ENCODE measurements around the gene MMP1.

Gene MMP1

DNA sequence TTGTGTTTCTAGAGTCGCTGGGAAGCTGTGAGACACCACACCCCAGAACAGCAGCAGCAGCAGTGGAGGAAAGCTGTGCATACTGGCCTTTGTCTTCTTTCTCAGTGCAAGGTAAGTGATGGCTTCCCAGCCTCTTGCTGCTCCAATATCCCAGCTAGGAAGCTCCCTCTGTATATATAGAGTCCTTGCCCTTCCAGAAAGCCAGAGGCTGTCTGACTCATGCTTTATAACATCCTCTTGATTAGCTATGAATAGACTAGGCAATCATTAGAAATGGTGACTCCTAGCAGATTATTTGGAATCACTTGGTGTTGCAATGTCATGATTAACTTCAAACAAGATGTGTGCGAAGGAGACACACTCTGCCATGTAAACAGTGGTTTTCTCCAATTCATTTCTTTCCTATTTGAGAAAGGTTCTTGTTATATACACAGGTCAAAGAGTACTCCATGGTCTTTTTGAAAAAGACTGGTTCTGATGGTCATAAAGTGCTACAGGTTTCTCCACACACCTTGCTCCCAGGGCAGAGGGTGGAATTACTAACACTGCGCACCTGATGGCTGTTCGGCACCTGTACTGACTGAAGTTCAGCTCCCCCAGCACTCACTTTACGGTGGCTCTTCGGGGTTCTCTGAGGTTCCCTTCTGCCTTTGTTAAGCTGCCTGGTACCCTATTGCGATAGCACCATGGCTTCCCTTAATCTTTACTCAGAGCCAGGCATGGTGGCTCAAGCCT, at the start of gene MMP1:
MMP1 (minus strand) TSS at position 149 of the 735 bp plus-strand sequence; CDS start at position 81, 68 bp downstream.
- no peak for DNase-seq

DNA sequence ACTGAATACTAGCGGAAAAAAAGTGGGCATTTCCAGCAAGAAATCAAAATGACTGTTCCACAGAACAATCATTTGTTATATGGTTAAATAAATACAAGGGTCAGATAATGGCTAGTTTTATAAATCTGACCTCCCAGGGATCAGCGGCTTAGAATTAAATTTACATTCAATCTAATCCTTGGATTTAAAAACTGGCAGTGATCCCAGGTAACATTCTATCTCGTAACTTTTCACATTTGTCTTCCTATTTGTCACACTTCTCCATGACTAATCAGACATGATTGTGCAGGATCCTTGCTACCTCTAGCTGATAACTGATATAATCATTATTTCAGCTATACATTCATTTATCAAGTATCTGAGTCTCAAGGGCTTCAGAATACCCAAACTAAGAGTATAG, 48.3 kb upstream of the MMP1 start:
- no peak for DNase-seq

DNA sequence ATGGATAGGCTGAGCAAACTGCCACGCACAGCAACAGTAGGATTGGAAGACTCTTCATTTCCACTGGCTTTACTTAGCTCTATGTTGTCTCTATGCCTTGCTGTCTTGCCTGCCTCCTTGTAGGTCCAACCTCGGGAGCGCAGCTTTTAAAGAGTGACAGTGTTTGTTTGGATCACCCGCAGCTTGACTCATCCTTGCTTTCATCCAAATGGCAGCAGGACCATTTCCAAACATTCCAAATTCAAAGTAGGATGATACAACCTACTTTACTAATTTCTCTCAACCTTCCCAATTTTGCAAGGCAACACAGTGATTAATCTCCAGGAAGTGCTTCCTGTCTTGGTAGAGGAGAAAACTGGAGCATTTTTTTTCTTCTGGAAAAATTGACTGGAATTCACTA, 45.5 kb upstream of the MMP1 start, which contains the start of gene MMP3:
MMP3 (minus strand) TSS at position 121 of the 400 bp plus-strand sequence; CDS start at position 58, 63 bp downstream.
- no peak for DNase-seq

DNA sequence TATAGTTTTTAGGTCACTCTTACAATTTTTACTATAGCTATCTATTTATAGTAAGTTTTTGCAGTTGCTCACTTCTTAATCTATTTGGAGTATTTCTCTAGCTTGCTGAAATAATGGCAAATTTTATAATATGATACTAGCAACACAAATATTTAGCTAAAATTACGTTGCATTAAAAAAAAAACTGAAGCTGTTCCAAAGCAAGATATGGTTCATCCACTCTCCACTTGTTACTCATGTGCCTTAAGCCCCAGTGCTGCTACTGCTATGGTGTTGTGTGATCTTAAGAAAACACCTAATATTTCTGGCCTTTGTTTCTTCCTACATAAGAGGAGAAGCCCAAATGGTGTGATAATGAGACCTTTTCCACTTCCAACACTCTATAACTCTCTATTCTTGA, 45.0 kb upstream of the MMP1 start:
- DNase-seq, result no peak

DNA sequence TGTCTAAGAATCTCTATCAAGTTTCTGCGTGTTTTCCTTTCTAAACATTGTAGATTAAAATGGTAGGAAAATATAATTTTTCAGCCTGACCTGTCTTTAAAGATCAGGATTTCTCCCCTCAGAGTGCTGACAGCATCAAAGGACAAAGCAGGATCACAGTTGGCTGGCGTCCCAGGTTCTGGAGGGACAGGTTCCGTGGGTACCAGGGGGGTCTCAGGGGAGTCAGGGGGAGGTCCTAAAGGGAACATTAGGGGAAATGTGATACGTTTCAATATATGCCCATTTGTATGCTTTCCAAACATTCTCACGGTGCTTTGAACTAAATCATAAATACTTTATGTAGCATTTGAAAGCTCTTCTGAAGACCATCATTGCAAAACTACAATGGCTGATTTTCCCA, 42.1 kb upstream of the MMP1 start:
- no peak for DNase-seq

DNA sequence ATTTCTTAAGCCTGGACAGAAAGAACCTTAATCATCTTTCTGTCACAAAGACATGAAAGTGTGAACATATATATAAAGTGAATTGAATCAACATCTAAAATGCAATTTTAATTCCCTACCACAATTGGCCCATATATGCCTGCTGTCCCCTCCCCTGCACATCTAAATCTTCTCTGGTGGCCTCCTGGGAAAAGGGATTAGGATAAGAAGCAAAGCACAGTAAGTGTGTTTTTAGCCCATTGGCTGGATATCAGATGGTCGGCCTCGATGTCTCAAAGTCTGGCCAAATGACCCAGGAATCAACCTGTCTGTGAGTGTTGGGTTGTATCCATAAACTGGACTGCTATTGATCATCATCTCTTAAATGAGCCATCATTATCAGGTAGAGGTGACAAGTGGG, 39.7 kb upstream of the MMP1 start:
- DNase-seq, result no peak

DNA sequence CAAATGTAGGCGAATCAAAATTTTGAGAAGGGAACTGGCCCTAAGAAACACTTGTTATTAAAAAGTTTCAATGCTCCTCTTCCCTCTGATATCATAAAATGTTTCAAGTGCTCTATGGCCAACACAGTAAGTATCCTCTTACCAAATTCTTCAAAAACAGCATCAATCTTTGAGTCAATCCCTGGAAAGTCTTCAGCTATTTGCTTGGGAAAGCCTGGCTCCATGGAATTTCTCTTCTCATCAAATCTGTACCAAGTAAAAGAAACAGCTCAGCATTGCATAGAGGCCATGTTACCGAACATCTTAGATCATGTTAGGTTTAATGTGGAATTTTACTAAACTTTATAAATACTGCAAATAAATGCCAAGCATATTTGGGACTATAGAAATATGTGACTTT, 39.2 kb upstream of the MMP1 start:
- DNase-seq, result no peak

DNA sequence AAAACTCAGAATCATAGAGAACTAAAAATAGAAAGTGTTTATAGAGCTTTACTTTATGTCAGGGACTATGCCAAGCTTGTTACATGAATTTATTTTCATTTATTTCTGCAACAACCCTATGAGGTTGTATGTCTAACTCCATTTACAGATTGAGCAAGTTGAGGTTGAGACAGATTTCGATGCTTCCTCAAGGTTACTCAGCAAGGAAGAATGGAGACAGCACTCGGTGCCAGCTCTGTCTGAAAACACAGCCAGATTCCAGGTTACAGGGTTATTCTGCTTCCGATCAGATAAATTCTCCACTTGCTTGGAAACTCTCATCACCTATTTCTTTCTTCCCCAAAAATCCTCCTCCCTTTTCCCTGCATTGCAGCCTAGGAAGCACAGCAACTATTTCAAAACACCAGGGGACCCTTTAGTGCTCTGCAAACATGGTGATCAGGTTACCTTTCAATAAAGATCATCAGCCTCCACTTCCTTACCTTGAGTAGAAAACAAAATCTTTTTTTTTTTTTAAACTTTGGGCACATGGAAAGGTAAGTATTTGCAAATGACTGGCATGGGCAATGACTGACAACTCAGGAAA, 38.4 kb upstream of the MMP1 start:
- no peak for DNase-seq

DNA sequence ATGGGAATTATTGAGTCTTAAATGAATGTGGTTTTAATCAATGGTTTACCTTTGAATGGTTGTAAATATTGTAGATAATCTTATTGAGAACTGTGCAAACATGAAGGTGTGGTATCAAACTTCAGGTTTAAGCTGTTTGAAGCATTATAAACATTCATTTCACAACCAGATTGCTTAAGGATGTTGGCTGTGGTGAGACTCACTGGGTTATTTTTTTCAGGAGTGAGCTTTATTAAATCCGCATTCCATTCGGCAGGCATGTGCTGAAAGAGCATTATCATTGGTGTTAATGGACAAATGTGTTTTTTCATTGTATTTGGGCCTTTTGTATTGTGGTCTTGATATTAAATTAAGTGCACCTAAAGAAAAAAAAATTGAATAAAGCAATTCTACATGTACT, 35.8 kb upstream of the MMP1 start:
- DNase-seq, result no peak

DNA sequence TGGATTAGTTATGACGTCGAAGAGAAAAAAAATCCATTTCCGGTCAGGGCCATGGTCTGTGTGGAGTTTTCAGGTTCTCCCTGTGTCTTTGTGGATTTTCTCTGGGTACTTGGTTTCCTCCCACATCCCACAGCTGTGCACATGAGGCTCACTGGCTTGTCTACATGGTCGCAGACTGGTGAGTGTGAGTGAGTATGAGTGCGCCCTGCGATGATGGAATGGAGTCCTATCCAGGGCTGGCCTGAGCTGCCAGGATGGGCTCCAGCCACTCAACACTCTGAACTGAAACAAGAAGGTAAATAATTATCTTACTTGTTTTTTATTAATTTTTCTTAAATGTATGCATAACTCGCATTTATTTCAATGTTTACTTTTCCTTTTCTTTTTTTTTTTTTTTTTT, 34.7 kb upstream of the MMP1 start:
- DNase-seq, result no peak

DNA sequence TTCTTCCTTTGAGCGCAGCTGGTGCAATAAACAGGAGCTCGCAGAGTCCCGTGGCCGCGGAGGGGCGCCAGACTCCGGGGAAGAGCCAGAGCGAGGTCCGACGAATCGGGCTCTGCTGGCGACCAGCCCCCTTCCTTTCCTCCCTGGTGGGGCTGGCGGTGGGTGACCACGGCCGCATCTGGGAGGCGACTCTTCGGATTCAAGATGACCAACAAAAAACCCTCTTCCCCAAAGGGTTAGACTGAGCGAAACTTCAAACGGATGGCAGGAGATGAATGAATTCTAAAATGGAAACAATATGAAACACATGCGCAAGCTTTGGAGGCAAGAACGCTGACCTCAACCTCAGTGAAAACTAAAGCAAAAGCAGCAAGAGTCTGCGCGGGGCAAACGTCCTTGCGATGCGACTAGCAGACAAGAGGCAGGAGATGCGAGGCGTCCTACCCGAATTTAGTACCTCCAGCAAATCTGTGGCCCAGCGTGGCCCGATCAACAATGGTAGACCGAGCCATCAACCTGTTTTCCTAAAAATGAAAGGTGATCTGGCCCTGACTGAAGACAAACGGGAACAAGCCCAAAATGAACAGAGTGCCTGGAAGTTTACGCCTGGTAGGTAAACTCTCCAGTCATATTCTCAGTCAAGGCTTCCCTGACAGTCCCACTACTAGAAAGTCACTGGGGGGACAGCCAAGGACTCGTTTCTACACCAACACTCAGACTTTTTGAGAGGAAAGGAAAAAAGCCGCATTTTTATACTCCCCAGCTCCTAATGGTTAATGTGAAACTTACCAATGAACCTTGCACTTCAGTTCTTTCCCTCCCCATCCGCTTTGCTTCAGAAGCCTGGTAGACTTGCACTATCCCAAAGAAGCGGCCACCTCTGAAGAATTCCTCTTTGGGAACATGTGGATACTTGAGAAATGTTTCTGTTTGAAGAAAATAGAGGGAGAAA, 33.8 kb upstream of the MMP1 start:
- DNase-seq, result peak in 10 of 56 donors; percentile 1 to 37 (median 9)

DNA sequence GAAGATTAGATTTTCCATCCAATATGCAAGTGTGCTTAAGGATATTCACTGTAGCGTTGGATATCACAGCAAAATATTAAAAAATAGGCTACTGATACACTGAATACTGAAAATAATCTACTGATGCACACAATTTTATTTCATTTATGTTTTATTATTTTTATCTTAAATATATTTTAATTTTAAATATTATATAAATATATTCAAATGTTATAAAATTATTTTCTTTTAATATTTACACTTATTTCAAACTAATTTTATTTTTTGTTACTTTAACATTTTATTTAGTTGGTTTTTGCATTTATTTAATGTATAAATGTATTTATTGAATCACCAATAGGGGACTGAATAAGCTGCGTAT, 33.1 kb upstream of the MMP1 start:
- DNase-seq, result no peak

DNA sequence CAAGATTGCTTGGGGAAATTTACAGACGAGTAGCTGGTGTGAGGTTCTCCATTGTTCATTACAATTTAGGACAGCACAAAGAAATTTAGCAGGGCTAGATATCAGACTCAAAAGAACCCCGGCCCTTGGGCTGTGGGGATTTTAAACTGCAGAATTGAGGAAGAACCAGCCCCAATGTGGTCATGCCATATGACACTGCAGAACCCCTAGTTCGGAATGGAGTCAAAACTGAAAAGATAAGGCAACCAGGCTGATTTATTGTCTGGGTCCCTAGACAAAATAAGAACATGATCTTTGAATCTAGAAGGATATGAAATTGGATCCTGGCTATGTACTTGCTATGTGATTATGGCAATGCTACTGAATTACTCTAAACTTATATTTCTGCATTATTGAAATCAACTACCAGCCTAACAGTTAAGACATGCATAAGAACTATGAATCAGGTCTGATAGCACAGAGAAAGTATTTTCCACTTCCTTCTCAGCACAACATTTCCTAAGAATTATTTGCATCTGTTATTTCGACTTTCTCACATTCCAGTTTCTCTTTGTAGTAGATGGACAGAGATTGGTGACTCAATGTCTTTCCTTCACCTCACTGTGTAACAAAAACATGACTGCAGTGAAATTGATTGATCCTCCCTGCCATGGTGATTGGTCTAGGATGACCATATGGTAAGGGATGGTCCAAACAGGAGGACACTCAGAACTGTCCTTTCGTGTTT, 32.2 kb upstream of the MMP1 start:
- no peak for DNase-seq

DNA sequence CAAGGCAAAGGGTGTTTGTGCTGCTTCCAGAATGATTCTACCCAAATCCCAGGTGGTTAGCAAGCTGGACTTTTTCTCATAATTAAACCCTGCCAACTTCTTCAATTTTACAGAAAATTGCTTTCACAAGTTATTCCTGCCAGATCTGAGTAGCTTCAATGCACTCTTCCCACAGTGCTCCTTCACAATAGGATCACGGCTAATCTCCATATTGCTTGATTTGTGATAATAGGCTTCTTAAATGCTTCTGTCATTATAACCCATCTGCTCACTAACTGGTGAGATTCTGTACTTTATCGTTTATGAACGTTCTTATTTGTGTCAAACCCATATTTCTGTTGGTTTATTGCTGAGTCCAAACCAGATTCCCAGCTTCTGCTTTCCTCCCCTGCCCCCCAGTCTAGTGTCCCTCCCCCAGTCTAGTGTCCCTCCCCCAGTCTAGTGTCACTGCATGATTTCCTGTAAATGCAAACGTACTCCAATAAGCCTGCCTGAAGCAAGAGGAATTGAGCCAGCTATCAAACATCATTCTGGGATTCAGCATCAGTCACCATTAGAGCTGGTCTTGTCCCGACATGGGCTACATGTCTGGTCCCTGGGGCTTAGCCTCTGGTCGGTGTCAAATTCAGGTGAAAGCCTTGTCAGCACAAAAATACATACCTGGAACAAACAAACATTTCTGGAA, 31.5 kb upstream of the MMP1 start:
- DNase-seq, result no peak

DNA sequence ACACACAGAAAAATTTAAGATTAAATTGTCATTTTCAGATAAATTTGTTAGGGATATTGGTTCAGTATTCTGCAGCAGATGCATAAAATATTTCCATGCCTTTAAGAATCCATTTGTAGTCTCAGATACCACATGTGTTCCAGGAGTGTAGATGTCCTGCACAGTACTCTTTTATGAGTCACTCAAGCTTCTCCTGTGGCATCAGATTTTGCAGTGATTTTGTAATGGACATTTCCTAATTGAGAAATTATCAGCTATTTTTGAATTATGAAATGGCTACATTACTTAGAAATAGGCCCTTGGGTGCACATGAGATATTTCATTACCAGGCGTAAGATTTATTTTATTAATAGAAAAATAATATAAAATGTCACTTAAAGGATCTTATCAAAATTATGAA, 26.6 kb upstream of the MMP1 start:
- DNase-seq, result no peak

DNA sequence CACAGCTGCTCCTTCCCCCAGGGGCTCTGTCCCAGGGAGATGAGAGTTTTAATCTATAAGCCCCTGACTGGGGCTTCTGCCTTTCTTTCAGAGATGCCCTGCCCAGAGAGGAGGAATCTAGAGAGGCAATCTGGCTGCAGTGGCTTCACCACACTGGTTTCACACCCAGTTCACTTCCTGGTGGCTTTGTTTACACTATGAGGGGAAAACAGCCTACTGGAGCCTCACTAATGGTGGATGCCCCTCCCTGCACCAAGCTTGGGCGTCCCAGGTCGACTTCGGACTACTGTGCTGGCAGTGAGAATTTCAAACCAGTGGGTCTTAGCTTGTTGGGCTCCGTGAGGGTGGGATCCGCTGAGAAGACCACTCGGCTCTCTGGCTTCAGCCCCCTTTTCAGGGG, 21.5 kb upstream of the MMP1 start:
- DNase-seq, result no peak

DNA sequence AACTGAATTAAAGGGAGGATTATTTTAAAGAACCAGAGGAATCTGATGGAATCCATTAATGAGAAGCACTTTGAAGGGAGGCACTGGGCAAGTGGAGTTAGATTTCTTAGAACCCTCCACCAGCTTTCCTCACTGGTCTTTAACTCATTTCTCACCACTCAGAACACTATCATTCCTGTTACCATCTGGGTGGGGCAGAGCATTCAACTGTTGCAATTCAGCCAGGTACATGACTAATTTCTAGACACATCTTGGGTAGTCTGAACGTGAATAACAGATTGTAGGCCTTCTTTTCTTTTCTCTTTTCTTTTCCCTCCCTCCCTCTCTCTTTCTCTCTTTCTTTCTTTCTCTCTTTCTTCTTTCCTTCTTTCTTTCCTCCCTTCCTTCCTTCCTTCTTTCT, 15.5 kb upstream of the MMP1 start:
- DNase-seq, result no peak

DNA sequence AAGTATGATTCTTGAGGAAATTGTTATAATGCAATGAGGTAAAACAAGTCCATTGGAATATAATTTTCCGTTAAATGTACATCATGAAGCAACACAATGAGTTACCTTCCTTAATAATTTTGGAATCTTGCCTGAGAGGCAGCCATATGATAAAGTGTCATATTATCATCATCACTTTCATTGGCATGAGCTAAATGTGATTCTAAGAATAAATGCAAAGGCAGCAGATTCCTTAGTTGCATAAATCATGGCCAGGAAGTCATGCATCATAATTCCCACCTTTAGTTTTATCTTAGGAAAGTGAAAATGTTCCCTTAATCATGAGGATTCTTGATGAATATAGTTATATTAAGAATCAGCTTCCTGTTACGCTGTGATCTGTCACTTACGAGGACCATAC, 14.2 kb upstream of the MMP1 start:
- DNase-seq, result no peak

DNA sequence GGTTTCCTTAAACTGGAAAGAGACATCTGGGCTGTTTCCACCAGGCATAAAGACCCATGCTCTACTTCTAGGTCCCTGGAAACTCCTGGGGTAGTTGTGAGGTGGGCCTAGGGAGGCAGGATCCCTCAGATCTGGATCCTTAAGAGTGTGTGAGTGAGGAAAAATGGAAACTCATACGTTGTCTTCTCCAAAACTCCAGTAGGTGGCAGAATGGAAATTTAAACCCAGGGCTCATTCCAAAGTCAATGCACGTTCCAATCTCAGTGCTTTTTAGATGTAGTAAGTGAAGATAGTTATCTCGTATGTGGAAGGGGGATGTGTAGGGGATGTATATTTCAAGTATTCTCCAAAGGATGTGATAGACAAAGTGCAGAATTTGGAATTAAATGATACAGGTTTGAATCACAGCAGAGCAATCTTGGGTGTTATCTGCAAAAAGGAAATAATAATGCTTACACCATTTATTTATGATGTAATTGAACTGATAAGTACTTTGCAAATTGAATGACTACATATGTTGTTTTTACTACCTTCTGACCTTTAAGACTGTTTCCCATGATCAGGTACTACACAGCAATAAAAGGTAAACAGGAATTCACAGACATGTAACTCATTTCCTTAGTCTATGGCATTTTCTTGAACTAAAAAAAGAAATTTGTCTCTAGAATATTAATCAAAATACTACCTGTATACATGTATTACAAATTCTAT, 13.1 kb upstream of the MMP1 start:
- DNase-seq, result peak in 1 of 56 donors; percentile 6

DNA sequence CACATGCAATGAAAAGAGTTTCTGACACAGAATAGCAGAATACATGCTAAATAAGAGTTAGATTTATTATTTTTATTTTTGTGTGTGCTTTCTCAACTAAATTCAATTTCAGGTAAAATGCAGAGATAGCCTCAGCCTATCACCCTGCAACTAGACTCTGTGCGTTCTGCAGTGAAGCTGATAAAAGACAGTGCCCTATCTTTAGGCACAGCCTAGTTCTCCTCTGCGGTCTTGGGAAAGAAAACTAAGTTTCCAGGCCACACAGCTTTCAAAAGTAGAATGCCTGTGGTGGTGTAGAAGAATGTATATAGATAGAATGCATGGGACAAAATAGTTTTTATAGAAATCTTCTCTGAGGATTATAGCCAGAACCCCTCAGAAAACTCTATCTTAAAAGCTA, 12.0 kb upstream of the MMP1 start:
- DNase-seq, result no peak
